Trophoblast cell (in vitro differentiated cells and primary cell): Measurements from ENCODE around the gene GEMIN4.

Experiments
- DNase-seq, 2 donors: peaks; one replicate each; pipeline ENCODE4 v3.0.0-alpha.2; 2016
- H2AFZ ChIP-seq: 2 replicates; pipeline ENCODE4 v1.6.1; 2013; ENCODE audit warnings: low read length, moderate library complexity, mild to moderate bottlenecking; ENCODE audit not compliant: insufficient read depth, poor library complexity
- H2AK5ac ChIP-seq: 2 replicates; pipeline ENCODE4 v1.6.1; 2013; ENCODE audit warnings: mild to moderate bottlenecking, low read length
- H2BK120ac ChIP-seq: 2 replicates; pipeline ENCODE4 v1.6.1; 2013; ENCODE audit warnings: low read length, mild to moderate bottlenecking, moderate library complexity; ENCODE audit not compliant: insufficient read depth, poor library complexity
- H2BK12ac ChIP-seq: 2 replicates; pipeline ENCODE4 v1.6.1; 2013; ENCODE audit warnings: mild to moderate bottlenecking, low read length, moderate library complexity
- H2BK5ac ChIP-seq: 2 replicates; pipeline ENCODE4 v1.6.1; 2013; ENCODE audit warnings: low read length, low read depth, moderate library complexity, mild to moderate bottlenecking; ENCODE audit not compliant: poor library complexity
- H3K14ac ChIP-seq: 2 replicates; pipeline ENCODE4 v1.6.1; 2013; ENCODE audit warnings: mild to moderate bottlenecking, low read length
- H3K18ac ChIP-seq: 2 replicates; pipeline ENCODE4 v1.6.1; 2013; ENCODE audit warnings: mild to moderate bottlenecking, low read length
- H3K23ac ChIP-seq: 2 replicates; pipeline ENCODE4 v1.6.1; 2013; ENCODE audit warnings: low read length
- H3K27ac ChIP-seq: 2 replicates; pipeline ENCODE4 v1.5.1; 2013; ENCODE audit warnings: low read depth, mild to moderate bottlenecking, inconsistent platforms, low read length, moderate library complexity
- H3K27me3 ChIP-seq: 2 replicates; pipeline ENCODE4 v1.6.1; 2013; ENCODE audit warnings: inconsistent platforms, mild to moderate bottlenecking, low read length, moderate library complexity; ENCODE audit not compliant: insufficient read depth
- H3K36me3 ChIP-seq, 2 experiments: 1 replicate in 1 of 2; 2 replicates in 1 of 2; pipeline ENCODE4 v1.6.1; 2013; ENCODE audit warnings: low read length in 2 of 2, mild to moderate bottlenecking in 2 of 2, moderate library complexity in 1 of 2; ENCODE audit not compliant: insufficient read depth in 2 of 2, control insufficient read depth in 1 of 2
- H3K4ac ChIP-seq: 2 replicates; pipeline ENCODE4 v1.6.1; 2013; ENCODE audit warnings: low read depth, mild to moderate bottlenecking, low read length, moderate library complexity
- H3K4me1 ChIP-seq, 2 experiments: 1 replicate in 1 of 2; 2 replicates in 1 of 2; pipeline ENCODE4 v1.6.1; 2013; ENCODE audit warnings: low read length in 2 of 2, mild to moderate bottlenecking in 2 of 2, moderate library complexity in 1 of 2; ENCODE audit not compliant: insufficient read depth in 2 of 2, control insufficient read depth in 1 of 2
- H3K4me2 ChIP-seq: 2 replicates; pipeline ENCODE4 v1.6.1; 2013; ENCODE audit warnings: inconsistent platforms, mild to moderate bottlenecking, low read length, moderate library complexity
- H3K4me3 ChIP-seq: 2 replicates; pipeline ENCODE4 v1.5.1; 2013; ENCODE audit warnings: mild to moderate bottlenecking, low read depth, low read length, inconsistent platforms
- H3K79me1 ChIP-seq: one replicate; pipeline ENCODE4 v1.6.1; 2013; ENCODE audit warnings: low read length
- H3K79me2 ChIP-seq: 2 replicates; pipeline ENCODE4 v1.6.1; 2013; ENCODE audit warnings: low read length, mild to moderate bottlenecking; ENCODE audit not compliant: control insufficient read depth, insufficient read depth, poor library complexity
- H3K9ac ChIP-seq: 2 replicates; pipeline ENCODE4 v1.6.1; 2013; ENCODE audit warnings: mild to moderate bottlenecking, low read length
- H3K9me3 ChIP-seq: 2 replicates; pipeline ENCODE4 v1.6.1; 2013; ENCODE audit warnings: low read depth, mild to moderate bottlenecking, control low read depth, inconsistent platforms, low read length; ENCODE audit not compliant: insufficient read depth
- H4K12ac ChIP-seq: 2 replicates; pipeline ENCODE4 v1.6.1; 2013; ENCODE audit warnings: low read depth, mild to moderate bottlenecking, low read length, moderate library complexity
- H4K8ac ChIP-seq: 2 replicates; pipeline ENCODE4 v1.6.1; 2013; ENCODE audit warnings: low read depth, mild to moderate bottlenecking, low read length, moderate library complexity
- H4K91ac ChIP-seq: one replicate; pipeline ENCODE4 v1.6.1; 2013; ENCODE audit warnings: low read depth, mild to moderate bottlenecking, low read length, moderate library complexity
- WGBS: extraction: QIAGEN DNeasy Blood & Tissue Kit; methylation state at CpG from one replicate; pipeline ENCODE4 v1.1.7; 2013; ENCODE audit warnings: missing lambda C conversion rate; ENCODE audit not compliant: insufficient read length, insufficient coverage; ENCODE audit errors: extremely low coverage; 5-methylcytosine and 5-hydroxymethylcytosine counted together

Gene GEMIN4

GRCh38 chr17:720706-721539, 31.1 kb downstream of the GEMIN4 start:
- H3K9ac ChIP-seq: no peak overlapping the region
- peaks cover 0 to 2% of the 10 kb centered on the region in 2 experiments for H3K4me1 ChIP-seq
- no peak overlapping the region for H2BK5ac ChIP-seq
- no peak overlapping the region for H3K14ac ChIP-seq
- no peak overlapping the region for H2BK120ac ChIP-seq
- no peak overlapping the region for H2AFZ ChIP-seq
- H3K36me3 ChIP-seq: no peaks in the 10 kb centered on the region
- no peak overlapping the region for H2BK12ac ChIP-seq
- H2AK5ac ChIP-seq: no peak overlapping the region
- H3K4me3 ChIP-seq: no peak overlapping the region
- no peaks in the 10 kb centered on the region for H3K79me1 ChIP-seq
- no peak overlapping the region for H3K18ac ChIP-seq
- no peak overlapping the region for H3K27ac ChIP-seq
- H4K12ac ChIP-seq: no peak overlapping the region
- H4K8ac ChIP-seq: no peak overlapping the region
- H3K4ac ChIP-seq: no peak overlapping the region
- no peaks in the 10 kb centered on the region for H3K27me3 ChIP-seq
- WGBS: no CpG with 5 or more reads among the region's 13 CpGs
- no peak for DNase-seq
- no peaks in the 10 kb centered on the region for H3K79me2 ChIP-seq
- no peaks in the 10 kb centered on the region for H3K9me3 ChIP-seq
- H3K4me2 ChIP-seq: no peak overlapping the region
- H3K23ac ChIP-seq: no peak overlapping the region
- no peak overlapping the region for H4K91ac ChIP-seq

DNA sequence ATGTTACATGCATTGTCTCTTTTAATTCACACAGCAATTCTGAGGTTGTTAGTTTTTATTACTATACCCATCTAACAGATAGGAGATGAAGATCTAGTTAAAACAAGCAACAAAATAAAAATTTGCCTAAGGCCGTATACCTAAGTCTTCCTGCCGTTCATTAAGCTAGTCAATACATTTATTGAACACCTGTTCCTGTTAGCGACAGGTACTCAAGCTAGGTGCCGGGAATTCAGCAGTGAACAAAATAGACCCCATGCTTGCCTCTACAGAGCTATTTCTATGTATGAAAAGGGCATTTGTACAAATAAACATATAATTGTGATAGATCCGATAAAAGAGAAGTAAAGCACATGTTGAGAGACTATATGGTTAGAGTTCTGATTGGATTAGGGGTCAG, 34.0 kb downstream of the GEMIN4 start:
- H2AFZ ChIP-seq: no peak overlapping the region
- no peaks in the 10 kb centered on the region for H3K27me3 ChIP-seq
- no CpG with 5 or more reads among the region's 5 CpGs for WGBS
- H3K4me1 ChIP-seq: peaks cover 0 to 4% of the 10 kb centered on the region in 2 experiments
- no peak overlapping the region for H3K4ac ChIP-seq
- H3K79me2 ChIP-seq: peaks cover 2% of the 10 kb centered on the region
- no peak overlapping the region for H3K4me3 ChIP-seq
- H3K4me2 ChIP-seq: no peak overlapping the region
- no peak overlapping the region for H4K91ac ChIP-seq
- DNase-seq: no peak
- H3K23ac ChIP-seq: no peak overlapping the region
- no peak overlapping the region for H2BK120ac ChIP-seq
- H2BK12ac ChIP-seq: no peak overlapping the region
- no peak overlapping the region for H2BK5ac ChIP-seq
- no peak overlapping the region for H4K12ac ChIP-seq
- peaks cover 6% of the 10 kb centered on the region for H3K79me1 ChIP-seq
- H3K9me3 ChIP-seq: no peaks in the 10 kb centered on the region
- no peak overlapping the region for H2AK5ac ChIP-seq
- no peaks in the 10 kb centered on the region for H3K36me3 ChIP-seq
- H3K14ac ChIP-seq: no peak overlapping the region
- H4K8ac ChIP-seq: no peak overlapping the region
- no peak overlapping the region for H3K18ac ChIP-seq
- H3K27ac ChIP-seq: no peak overlapping the region
- H3K9ac ChIP-seq: no peak overlapping the region

- Histone ChIP-seq H3K4me1 (peaks cover 0 to 2% of the 10 kb centered on the region in 2 experiments), H3K79me2 (no peaks in the 10 kb centered on the region), H4K91ac (no peak overlapping the region), H3K18ac (no peak overlapping the region), H4K12ac (no peak overlapping the region), H2AFZ (no peak overlapping the region), H3K9me3 (peaks cover 2% of the 10 kb centered on the region), H2BK120ac (no peak overlapping the region), H3K9ac (no peak overlapping the region), H3K36me3 (peaks cover 21 to 34% of the 10 kb centered on the region in 2 experiments), H3K4ac (no peak overlapping the region), H2BK12ac (no peak overlapping the region), H3K14ac (no peak overlapping the region), H2AK5ac (no peak overlapping the region), H3K27me3 (no peaks in the 10 kb centered on the region), H4K8ac (no peak overlapping the region), H3K23ac (no peak overlapping the region), H2BK5ac (no peak overlapping the region), H3K27ac (no peak overlapping the region), H3K79me1 (no peaks in the 10 kb centered on the region), H3K4me3 (no peak overlapping the region), H3K4me2 (no peak overlapping the region)
- no peak for DNase-seq
- no CpG with 5 or more reads among the region's 5 CpGs for WGBS
Observed at GRCh38 chr17:708132-708531, 43.9 kb downstream of the GEMIN4 start.

DNA sequence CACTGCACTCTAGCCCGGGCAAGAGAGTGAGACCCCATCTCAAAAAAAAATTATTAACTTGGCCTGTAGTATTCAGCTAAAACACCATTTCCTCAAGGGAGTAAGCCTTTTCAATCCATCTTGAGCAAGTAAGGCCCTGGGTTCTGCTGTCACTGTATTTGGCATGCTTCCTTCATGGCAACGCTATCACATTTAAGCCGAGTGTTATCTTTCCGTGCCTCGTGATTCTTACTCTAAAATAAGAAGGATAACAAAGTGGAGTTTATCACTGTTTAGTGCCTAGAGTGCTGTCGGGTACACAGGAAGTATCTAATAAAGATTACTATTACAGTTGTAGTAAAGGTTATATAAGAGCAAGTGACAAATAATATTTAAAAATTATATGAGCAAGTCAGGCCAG, 46.2 kb downstream of the GEMIN4 start:
- H2BK5ac ChIP-seq: no peak overlapping the region
- H3K4me2 ChIP-seq: no peak overlapping the region
- no peak overlapping the region for H2AFZ ChIP-seq
- H3K27me3 ChIP-seq: no peaks in the 10 kb centered on the region
- no peak overlapping the region for H3K14ac ChIP-seq
- no peak overlapping the region for H4K12ac ChIP-seq
- no peak overlapping the region for H3K9ac ChIP-seq
- peaks cover 2% of the 10 kb centered on the region for H3K9me3 ChIP-seq
- H3K36me3 ChIP-seq: peaks cover 21 to 37% of the 10 kb centered on the region in 2 experiments
- no CpG with 5 or more reads among the region's 6 CpGs for WGBS
- no peak overlapping the region for H2AK5ac ChIP-seq
- no peak overlapping the region for H2BK120ac ChIP-seq
- no peak for DNase-seq
- H3K23ac ChIP-seq: no peak overlapping the region
- H4K8ac ChIP-seq: no peak overlapping the region
- no peak overlapping the region for H2BK12ac ChIP-seq
- H3K4me1 ChIP-seq: no peaks in the 10 kb centered on the region
- H3K79me1 ChIP-seq: no peaks in the 10 kb centered on the region
- no peak overlapping the region for H3K4ac ChIP-seq
- H3K79me2 ChIP-seq: no peaks in the 10 kb centered on the region
- no peak overlapping the region for H3K4me3 ChIP-seq
- H3K27ac ChIP-seq: no peak overlapping the region
- no peak overlapping the region for H4K91ac ChIP-seq
- no peak overlapping the region for H3K18ac ChIP-seq
